ENCODE data around the gene ZNF555.
"Not testable (repeated sequence)": the region's sequence is repeated elsewhere in the genome, so short reads cannot be mapped to it uniquely, and the experiment has no call there.

Gene ZNF555

DNA sequence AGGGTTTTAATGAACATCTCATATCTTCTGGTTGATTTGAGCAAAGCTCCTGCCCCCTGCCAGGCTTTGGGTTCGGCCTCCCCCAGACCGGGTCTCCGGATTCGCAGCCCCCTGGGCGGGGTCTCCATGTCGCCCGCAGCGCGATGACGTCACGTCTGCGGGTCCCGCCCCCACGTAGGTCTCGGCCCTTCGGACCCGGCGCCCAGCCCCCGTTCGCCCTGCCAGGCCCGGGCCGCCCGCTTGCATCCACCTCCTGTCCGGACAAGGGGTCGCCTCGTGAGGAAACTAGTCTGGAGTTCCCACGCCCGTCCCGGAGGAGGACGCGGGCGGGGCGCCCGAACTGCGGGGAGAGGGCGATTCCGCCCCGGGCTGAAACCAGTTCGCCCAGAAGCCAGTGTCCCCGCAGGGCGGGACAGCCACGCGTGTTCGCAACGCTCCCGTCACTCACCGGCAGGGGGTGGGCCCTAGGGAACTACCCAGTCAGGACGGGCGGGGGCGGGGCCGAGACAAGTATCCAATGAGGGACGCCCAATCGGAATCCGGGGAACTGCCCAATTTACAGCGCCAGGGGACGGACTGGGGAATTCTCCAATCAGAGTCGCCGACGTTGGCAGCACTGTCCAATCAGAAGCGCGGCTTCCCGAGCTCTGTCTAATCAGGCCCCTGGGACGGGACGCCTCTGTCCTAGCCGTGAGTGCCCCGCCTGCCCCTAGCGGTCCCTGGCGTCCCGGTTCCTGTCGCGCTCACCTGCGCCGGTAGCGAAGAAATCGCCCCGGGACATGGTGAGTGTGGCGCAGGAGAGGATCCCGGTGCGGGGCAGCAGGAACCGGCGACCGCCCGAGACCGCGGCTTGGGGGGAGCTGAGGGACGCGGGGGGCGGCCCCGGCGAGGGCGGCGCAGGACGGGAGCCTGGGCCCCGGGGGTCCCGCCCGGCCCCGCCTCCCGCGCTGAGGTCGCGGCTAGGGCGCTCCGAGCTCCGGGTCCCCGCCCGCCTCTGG is at the start of gene ZNF555:
ZNF555 (plus strand) TSS at position 682 of the 998 bp plus-strand sequence; CDS start at position 780, 98 bp downstream.
- peak; percentile 97 to 99 for DNase-seq (ENCODE audit: low read depth in 2 of 2)

DNA sequence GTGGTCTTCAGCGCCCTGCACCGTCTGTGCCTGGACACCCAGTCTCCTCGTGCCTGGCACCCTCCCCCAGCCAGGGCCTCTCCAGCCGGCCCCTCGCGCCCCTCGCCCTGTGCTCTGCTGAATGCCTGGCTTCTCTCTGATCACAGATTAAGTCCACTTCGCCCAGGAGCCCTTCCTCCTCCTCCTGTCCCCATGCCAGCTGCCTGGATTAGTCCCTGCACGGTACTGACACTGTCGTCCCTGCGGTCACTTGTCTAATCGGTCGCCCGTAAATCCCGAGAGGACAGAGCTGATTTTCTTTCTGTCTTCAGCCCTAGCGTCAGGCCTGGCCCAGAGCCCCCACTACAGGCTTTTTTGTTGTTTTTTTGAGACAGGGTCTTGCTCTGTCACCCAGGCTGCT is 49.4 kb upstream of the ZNF555 start:
- no peak for DNase-seq (ENCODE audit: low read depth in 2 of 2)

DNA sequence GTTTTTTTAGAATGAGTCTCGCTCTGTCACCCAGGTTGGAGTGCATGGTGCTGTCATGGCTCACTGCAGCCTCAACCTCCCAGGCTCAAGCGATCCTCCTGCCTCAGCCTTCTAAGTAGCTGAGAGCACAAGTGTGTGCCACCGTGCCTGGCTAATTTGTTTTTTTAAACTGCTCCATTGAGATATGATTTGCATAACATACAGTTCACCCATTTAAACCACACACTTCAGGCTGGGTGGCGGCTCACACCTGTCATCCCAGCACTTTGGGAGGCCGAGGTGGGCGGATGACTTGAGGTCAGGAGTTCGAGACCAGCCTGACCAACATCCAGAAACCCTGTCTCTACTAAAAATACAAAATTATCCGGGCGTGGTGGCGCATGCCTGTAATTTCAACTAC is 48.6 kb upstream of the ZNF555 start:
- not testable (repeated sequence) for DNase-seq (ENCODE audit: low read depth in 2 of 2)

- no peak for DNase-seq (ENCODE audit: low read depth in 2 of 2)
These were observed 48.1 kb upstream of the ZNF555 start for GRCh38 chr19:2793126-2793525.

DNA sequence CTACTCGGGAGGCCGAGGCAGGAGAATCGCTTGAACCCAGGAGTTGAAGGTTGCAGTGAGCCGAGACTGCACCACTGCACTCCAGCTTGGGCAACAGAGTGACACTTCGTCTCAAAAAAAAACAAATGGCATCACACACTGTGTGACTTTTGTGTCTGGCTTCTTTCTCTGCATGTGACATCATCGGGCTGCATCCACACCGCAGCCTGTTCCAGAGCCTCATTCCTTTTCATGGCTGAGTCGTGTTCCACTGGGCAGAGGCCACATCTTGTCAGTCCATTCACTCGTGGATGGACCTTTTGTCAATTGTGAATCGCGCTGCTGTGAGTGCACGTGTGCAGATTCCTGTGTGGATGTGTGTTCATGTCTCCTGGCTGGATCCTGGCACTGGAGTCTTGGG is 47.7 kb upstream of the ZNF555 start:
- DNase-seq (ENCODE audit: low read depth in 2 of 2) = no peak

DNA sequence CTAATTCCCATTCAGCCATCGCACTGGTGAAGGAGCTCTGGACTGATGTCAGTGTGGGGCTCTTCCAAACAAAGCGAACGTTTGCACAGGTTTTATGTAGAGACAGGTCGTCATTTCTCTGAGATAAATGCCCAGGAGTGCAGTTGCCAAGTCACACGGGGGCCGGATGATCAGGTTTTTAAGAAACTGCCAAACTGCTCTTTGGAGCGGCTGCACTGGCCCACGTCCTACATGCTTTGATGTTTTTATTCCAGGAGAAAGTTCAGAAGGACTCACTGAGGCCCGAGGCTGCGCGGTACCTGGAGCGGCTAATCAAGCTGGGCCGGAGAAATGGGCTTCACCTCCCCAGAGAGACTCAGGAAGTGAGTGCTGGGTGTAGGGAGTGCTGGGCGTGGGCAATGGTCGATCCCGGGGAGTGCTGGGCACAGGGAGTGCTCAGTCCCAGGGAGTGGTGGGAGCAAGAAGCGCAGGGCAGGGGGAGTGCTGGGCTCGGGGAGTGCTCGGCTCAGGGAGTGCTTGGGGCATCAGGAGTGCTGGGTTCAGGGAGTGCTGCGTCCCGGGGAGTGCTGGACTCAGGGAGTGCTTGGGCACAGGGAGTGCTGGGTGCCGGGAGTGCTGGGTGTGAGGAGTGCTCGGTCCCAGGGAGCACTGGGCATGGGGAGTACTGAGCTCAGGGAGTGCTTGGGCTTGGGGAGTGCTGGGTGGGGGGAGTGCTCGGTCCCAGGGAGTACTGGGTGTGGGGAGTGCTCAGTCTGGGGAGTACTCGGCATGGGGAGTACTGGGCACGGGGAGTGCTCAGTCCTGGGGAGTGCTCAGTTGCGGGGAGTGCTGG is 45.2 kb upstream of the ZNF555 start:
- no peak for DNase-seq (ENCODE audit: low read depth in 2 of 2)

DNA sequence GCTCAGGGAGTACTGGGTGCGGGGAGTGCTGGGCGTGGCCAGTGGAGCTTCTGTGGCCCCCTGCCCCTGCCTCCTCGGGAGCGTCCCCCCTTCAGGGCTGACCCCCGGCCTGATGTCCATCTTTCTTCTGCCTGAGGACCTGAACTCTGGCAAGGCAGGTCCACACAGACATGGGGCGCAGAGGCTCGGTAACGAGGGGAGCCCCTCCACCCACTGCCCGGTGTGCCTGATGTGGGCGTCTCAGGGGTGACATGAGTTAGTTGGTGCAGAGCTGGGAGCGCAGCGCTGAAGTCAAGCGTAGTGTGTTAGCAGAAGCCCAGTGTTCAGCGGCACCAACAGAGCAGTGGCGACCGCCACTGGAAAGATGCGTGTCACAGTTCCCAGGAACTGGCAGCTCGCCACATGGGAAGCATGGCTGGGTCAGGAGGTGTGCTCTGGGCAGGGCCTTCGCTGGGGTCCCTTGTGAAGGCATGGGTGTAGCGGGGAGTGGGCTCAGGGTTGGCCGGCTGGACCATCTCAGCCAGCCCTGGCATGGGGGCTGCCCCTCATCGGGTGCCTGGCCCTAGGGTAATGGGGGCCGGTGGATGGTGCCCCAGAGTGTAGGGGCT is 44.5 kb upstream of the ZNF555 start:
- DNase-seq (ENCODE audit: low read depth in 2 of 2) = no peak

- DNase-seq (ENCODE audit: low read depth in 2 of 2) = no peak
These were observed 44.0 kb upstream of the ZNF555 start for GRCh38 chr19:2797280-2797679.

DNA sequence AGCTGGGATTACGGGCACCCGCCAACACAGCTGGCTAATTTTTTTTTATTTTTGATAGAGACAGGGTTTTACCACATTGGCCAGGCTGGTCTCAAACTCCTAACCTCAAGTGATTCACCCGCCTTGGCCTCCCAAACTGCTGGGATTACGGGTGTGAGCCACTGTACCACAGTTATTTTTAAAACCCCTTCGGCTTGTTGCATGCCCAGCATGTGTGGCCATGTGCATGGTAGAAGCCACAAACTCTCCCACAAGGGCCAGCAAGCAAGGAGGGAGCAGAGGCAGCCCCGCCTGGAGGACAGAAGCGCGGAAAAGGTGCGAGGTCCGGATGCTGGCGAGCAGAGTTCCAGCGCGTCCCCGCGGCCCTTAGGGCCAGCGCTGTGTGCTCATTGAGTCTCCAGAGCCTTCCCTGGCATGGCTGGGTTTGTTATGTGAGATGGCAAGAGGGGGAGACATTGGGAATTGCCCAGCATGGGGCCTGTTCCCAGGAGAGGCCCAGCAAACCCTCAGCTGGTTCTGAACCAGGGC is 43.1 kb upstream of the ZNF555 start:
- no peak for DNase-seq (ENCODE audit: low read depth in 2 of 2)

GRCh38 chr19:2798733-2799132 is 42.5 kb upstream of the ZNF555 start:
- no peak for DNase-seq (ENCODE audit: low read depth in 2 of 2)

- DNase-seq (ENCODE audit: low read depth in 2 of 2) = no peak
These were observed 41.8 kb upstream of the ZNF555 start for GRCh38 chr19:2799273-2800020.

GRCh38 chr19:2800506-2800905 is 40.8 kb upstream of the ZNF555 start:
- no peak for DNase-seq (ENCODE audit: low read depth in 2 of 2)

GRCh38 chr19:2802826-2803225 is 38.4 kb upstream of the ZNF555 start:
- DNase-seq (ENCODE audit: low read depth in 2 of 2) = no peak

- DNase-seq (ENCODE audit: low read depth in 2 of 2) = no peak
These were observed 37.7 kb upstream of the ZNF555 start for GRCh38 chr19:2803486-2804155.

DNA sequence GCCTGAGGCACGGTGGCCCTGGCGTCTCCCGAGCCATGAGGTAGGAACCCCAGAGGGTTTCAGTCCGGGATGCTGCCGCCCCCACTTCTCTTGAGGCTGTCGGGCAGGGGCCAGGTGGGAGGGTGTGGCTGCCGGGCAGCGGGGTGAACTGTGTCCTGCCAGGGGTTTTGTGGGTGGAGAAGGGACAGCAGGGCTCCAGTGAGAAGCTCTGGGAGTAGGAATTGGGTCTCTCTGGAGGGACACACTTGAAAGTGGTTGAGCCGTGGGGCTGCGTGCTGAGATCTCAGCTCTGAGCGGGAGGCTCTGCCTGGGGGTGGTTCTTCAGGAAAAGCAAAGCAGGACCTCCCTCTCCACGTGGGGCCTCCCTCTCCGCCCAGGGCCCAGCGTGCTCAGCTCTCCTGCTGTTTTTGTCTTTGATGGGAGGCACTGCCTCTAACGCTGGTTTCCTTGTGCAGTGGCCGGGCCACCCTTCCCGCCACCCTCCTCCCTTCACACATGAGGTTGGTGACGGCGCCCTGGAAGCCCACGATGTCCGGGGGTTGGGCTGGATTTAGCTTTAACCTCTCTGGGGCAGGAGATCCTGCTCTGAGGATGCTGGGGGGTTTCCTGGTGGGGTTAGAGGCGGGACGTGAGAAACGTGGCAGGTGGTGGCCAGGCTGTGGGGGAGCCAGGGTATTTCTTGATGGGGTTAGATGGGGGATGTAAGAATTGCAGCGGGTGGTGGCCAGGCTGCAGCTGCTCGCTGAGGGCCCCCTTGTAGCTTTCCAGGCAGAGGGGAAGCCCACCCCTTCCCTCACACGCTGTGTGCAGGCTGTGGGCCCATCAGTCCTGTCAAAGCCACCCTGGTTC is 36.9 kb upstream of the ZNF555 start:
- no peak for DNase-seq (ENCODE audit: low read depth in 2 of 2)

- no peak for DNase-seq (ENCODE audit: low read depth in 2 of 2)
These were observed 35.9 kb upstream of the ZNF555 start for GRCh38 chr19:2805261-2805900.

GRCh38 chr19:2805991-2806649 is 35.2 kb upstream of the ZNF555 start:
- DNase-seq (ENCODE audit: low read depth in 2 of 2) = no peak

DNA sequence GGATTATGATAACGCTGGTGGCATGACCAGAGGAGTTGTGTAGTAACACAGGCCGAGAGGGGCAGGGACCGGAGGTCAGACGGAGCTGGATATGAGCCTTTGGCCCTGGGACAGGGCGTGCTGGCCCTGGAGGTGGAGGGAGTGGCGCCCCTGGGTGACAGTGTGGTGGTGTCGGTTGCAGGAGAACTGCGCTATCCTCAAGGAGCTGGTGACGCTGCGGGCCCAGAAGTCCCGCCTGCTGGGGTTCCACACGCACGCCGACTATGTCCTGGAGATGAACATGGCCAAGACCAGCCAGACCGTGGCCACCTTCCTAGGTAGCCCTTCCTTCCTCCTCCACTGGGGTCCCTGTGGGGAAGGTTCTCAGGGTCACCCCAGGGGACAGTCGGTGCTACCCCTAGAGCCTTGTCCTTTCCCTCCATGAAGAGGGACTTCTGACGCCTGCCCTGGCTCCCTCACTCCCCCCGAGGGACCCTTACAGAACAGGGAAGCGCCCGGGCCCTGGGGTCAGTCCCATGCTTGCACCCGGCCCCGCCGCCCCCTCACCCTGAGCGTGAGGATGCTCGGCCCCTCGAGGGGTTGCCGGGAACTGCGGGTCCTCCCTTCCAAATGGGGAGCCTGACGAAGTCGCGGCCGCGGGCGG is 34.4 kb upstream of the ZNF555 start:
- no peak for DNase-seq (ENCODE audit: low read depth in 2 of 2)

Data from stimulated activated CD8-positive, alpha-beta memory T cell treated with anti-CD3 and anti-CD28 coated beads, Interleukin-7, amount 100 ng/mL, for 4 hours (primary cell).